GM21619 (cell line): Measurements from ENCODE around the gene PIK3R4.

Experiments used
- ATAC-seq: cut with Tn5 transposase; IDR thresholded peaks from one replicate; pipeline ENCODE4 v1.9.1; 2021; ENCODE audit not compliant: unreplicated experiment

PIK3R4 gene

DNA sequence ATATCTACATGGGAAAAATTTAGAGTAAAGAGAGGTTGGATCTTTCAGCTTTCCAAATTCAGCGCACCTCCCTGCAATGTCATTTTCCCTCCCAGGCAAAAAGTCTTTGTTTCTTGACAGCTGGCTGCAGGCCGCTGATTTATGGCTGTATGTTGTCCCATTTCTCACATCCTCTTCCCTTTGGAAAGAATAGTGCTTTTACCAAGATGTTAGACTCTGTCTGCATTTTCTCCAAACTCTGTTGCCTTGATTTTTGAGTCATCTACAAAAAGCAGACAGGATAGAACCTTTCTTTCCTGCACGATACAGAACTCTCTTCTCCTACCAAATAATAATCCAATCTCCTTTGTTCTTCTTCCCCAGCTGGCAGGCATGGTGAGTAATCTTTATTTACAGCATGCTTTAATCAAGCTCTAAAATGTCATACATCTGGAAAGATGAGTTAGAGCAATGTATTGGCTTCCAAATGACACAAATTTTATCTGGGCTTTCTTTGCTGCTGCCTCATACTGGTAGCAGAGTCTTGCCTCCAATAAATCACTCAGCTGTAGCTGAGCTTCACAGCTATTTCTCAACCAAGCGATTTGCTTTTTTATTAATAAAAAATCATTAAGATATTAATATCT, 101.9 kb downstream of the PIK3R4 start:
- no peak for ATAC-seq

DNA sequence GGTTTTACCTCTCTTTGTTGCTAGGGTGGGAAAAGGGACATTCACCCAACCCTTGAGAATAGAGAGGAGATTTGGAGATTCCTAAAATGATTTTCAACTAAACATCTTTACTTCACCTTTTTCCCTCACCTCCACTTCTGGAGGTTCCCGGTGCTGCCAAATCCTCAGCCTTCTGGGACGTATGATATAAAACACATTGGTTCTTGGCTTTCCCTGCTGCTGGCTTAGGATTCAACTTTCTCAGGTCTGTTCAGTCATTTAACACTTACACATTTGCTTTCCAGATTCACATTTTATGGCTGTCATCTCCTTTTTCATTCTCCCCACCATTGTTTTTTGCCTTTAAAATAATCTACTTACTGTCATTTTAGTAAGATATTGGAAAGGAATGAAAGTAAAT, 106.6 kb downstream of the PIK3R4 start:
- no peak for ATAC-seq

DNA sequence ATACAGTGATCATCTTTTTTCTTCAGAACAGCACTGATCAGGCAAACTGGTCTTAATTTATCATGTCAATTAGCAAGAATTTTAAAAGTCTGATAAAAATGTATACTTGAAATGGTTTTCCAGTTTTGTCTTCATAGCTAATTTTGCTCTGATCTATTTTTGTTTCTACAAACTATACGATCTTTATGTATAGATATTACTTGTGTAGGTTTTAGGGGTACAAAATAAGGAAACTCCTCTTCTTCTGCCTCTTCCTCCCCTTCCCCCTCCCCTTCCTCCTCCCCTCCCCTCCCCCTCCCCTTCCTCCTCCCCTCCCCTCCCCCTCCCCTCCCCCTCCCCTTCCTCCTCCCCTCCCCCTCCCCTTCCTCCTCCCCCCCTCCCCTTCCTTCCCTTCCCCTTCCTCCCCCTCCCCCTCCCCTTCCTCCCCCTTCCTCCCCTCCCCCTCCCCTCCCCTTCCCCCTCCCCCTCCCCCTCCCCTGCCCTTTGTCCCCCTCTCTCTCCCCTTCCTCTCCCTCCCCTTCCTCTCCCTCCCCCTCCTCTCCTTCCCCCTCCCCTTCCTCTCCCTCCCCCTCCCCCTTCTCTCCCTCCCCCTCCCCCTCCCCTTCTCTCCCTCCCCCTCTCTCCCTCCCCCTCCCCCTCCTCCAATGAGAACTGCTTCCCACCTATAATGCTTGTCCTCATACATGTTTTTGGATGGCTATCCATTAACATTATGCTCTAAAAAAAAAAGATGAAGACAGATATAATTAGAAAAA, 110.0 kb downstream of the PIK3R4 start:
- ATAC-seq, result no peak

DNA sequence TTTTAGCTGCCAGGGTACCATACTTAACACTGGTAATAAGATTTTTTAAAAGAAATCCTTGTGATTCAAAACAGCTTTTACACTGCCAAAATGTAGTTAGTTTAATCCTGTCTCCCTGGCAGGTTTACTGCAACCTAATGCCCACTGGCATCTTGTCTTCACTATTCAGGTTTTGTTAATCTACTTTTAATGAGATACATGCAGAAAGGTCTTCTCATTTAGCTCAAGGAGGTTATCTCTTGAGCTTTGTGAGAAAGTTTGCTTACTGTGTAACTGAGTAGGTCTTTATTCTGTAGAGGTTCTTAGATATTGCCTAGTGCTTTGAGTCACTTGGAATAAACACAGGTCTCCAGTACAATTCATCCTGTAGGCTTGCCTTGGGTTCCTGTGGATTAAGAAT, 110.7 kb downstream of the PIK3R4 start:
- no peak for ATAC-seq

DNA sequence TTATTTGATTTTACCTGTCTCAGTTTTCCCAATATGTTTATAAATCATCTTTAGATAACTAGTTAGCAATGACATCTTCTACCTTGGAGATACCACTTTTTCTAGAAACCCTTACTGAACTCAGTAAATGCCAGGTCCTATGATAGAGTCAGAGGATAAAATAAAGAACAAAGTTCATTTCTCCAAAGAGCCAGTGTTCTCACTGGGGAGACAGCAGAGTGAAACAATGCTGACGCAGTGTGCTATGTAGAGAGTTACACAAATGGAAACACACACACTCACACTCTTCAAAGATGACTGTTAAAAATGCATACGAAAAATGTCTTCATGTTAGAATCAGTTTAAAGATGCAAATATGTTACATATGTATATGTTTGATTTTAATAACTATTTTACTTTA, 111.3 kb downstream of the PIK3R4 start:
- ATAC-seq, result no peak
